PC-9 (cell line): ENCODE measurements around the gene BTNL8.

Source experiments
- CTCF ChIP-seq: fragments of 200-600 bp; sonication (generic); conservative IDR thresholded peaks from 2 replicates; pipeline ENCODE4 v1.6.1; 2017; ENCODE audit warnings: mixed run types, antibody characterized with exemption, mild to moderate bottlenecking, moderate library complexity
- EZH2 ChIP-seq: fragments of 200-600 bp; sonication (generic); IDR thresholded peaks from 2 replicates; pipeline ENCODE4 v1.8.0; 2017; ENCODE audit warnings: antibody characterized with exemption, low read depth

DNA sequence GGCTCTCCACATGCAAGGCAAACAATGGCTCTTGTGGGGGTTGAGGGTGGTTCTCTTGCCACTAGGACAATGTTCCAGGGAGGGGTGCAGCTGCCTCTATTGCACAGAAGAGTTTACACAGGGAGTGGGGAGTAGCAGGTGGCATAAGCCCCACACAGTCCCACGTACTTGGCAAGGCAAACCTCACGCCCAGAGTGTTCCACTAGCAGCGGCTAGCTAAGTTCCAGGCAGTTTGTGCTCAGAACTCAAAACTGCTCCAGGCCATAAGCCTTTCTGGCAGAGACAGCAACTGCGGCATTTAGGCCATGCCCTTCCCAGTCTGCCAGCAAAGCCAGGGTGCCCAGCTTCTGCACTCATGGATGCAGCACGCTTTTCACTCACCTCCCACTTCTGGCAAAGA is 60.7 kb downstream of the BTNL8 start:
- TF ChIP-seq EZH2: no peak
- TF ChIP-seq CTCF: no peak
